NOMO-1 treated with DMSO at 0.1 percent for 48 hours (cell line): ENCODE data around the gene PCOLCE2.

Source experiments
- DNase-seq: peaks from one replicate; lab custom pipeline; 2025; ENCODE audit not compliant: unreplicated experiment; lab: John Stamatoyannopoulos, UW

PCOLCE2 gene

DNA sequence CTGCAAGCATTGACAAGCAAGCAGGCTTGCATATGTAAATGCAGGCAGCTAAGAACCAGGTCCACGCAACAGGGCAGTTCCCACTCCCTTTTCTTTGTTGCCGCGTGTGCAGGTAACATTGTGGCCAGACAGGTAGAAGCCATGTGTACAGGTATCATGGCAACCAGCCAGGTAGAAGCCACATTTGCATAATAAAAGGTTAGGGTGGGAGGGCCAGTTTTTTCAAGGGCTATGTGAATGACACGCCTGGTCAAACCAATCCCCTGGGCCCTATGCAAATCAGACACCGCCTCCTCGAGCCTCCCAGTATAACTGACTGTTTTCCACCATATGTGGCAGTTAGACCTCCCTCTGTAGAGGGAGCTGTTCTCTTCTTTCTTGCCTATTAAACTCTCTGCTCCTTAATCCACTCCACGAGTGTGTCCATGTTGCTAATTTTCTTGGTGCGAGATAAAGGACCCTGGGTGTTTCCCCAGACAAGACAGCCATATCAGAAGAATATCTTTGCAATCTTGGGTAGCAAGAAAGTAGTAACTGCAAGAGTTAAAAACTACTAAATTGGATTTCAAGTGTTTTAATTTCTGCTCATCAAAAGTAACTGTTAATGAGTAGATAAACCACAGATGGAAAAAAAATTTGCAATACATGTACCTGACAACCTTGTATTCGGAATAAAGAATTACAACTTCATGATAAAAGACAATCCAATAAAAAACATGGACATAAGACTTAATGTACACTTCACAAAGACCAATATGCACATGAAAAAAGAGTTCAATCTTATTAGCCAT lies 21.8 kb downstream of the PCOLCE2 start:
- DNase-seq, result no peak

DNA sequence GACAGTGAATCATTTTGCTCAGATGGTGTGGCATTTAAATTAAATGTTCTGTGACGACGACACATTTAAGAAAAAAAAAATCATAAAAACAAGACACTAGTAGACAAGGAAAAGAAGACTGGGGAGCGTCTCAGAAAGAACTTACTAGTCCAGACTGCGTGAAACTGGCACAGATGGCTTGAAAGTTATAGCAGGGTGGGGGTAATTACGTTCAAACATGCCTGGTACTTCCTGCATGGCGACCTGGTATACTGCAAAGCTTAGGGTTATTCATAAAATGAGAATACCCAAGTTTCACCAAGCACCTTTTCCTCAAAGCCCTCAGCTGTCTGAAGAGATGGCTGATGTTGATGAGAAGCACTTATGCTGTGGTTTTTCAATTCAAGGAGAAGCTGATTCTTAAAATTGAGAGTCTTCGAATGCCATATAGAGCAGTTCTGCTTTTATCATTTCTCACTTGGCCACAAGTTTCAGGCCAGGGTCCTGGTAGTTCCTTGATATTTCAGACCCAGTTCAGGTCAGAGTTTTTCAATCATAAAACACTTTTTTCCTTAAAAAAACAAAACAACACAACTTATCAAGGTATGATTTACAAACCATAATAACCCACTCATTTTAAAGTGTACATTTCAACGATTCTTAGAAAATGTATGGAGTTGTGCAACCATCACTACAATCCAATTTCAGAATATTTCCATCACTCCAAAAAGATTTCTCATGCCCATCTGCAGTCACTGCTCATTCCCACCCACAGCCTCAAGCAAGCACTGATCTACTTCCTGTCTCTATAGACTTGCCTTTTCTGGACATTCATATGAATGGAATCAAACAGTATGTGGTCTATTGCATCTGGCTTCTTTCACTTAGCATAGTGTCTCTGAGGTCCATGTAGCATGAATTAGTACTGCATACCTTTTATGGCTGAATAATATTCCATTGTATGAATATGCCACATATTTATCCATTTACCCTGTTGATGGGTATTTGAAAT lies 24.7 kb downstream of the PCOLCE2 start:
- peak; percentile 72 for DNase-seq

DNA sequence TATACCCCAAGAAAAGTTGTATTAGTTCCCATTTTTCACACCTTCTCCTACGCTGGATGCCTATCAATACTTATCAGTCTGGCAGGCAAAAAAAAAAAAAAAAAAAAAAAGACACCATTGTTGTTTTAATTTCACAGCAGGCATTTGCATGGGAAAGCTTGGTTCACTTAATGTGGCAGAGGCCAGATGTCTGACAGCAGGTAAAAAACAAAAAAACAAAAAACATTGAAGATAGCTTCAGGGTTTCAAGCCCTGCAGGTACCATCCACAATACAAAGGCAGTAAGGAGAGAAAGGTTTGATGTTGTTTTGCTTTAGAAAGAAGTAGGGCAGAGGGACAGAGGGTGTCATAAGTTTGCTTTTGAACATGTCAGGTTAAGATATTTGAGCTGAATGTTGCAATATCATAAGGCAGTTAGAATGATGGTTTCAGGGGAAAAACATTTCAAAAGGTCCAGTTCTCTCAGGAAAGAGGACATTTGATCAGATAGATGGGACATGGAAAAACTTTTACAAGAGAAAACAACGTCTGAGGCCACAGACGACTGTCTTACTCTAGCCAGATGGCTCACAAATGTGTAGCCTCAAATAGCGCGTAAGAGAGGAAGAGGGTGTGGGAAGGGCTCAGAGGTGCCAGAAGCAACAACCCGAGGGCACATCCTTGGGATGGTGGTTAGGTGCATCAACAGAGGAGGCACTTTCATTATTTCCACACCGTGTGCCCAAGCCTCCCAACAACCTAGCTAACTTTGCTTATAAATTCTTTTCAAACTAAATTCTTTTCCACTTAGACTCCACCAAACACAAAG lies 25.7 kb downstream of the PCOLCE2 start:
- DNase-seq, result peak; percentile 18

DNA sequence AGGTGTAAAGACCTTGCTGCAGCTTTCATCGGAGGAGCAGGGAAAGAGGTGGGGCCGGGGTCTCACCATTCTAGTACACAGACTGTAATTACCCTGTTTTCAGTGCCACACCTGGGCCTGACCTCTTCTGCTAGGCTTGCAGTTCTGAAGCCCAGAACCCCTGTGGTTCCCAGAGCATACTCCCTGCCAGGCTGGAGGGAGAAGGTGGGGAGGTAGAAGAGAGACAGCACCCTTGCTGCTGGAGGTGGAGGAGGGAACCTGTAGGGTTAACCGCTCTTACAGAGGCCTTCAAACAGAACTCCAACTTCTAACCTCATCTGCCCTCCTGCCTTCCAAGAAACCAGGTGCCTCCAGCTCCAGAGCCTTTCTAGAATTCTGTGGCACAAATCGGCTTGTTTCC lies 27.0 kb downstream of the PCOLCE2 start:
- no peak for DNase-seq

DNA sequence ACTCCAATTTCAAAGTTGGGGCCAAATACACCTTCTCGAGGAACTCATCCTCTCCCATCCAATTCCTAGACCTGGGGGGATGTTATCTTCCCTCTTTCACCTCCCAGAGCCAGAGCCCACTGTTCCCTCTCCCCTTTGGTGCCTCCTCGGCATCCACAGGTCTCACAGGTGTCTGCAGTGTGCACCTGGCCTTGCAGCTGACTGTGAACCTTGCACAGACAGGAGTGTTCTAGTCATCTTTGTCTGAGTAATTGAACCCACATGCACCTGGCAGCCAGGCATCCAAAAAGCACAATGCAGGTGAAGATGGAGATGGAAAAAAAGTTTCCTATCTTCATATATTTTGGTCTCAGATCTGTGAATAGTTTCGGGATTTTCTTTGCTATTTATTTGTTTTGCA lies 30.8 kb downstream of the PCOLCE2 start:
- no peak for DNase-seq

DNA sequence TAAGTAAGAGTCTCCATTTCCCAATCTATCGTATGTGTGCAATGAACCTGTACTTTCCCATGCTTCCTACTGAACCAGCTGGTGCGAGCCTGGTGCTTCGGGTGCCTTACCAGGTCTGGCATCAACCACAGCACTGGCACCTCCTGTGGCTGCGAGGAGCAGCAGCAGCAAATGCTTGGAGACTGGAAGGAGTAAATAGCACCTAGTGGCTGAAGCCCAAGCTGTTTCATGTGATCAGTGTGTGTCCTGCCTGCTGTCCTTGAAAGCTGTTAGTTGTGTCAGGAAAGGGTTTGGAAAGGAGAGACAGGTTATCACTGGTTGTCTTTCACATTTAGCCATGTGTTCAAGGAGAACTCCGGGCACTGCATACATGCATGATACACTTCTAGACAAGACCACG lies 31.8 kb downstream of the PCOLCE2 start:
- no peak for DNase-seq

DNA sequence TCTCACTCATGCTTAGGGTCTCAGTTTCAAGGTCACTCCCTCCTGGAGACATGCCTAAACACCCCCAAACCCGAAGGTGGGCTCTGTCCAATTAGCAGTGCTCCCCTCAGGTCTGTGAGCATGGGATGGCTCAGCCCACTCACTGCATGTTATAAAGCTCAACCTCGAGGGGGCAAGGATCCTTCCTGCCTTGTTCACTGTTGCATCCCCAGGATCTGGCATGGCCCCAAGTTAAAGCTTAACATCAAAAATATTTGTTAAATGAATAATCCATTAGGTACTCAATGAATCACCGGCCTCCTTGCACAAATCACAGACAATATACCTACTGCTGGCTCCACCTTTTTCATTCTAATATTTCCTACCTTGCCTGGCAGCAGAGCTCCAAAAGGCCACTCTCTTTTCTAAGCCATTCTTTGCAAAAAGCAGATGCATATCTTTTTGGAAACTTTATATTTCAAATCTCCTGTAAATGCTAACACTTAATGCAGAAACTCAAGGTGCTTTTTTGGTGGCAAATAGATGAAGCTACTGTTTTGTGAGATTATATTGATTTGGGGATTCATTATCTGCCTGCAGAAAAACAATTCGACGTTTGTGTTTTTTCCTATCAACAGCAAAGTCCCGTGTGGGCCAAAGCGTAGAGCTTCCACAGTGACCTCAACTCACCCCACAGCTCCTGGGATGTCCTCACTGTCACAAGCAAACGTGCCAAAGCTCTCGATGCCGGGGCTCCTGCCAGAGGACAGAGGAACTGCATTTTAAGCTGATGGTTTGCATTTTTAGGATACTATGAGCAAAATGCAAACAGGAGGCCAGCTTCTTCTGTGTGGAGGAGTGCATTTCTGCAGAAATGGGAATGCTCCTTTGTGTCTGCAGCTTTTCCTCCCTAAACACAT lies 35.4 kb downstream of the PCOLCE2 start:
- DNase-seq, result no peak

DNA sequence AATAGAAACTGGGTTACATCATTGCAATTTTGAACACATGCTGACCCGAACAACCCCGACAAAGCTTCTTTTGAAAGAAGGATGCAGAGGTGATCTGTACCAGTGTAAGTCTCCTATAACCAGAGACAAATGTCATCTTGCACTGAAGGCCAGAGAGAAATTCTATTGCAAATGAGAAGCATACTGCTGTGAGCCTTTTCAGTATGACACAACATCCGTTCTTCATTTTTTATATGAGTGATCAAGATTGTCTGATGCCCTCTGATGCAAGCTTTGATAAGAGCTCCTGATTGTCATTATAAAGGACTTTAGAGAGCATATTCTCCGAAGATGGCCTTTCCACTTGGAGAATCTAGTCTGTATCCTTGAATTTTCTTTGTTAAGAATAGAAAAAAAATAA lies 36.9 kb downstream of the PCOLCE2 start:
- peak; percentile 34 for DNase-seq

DNA sequence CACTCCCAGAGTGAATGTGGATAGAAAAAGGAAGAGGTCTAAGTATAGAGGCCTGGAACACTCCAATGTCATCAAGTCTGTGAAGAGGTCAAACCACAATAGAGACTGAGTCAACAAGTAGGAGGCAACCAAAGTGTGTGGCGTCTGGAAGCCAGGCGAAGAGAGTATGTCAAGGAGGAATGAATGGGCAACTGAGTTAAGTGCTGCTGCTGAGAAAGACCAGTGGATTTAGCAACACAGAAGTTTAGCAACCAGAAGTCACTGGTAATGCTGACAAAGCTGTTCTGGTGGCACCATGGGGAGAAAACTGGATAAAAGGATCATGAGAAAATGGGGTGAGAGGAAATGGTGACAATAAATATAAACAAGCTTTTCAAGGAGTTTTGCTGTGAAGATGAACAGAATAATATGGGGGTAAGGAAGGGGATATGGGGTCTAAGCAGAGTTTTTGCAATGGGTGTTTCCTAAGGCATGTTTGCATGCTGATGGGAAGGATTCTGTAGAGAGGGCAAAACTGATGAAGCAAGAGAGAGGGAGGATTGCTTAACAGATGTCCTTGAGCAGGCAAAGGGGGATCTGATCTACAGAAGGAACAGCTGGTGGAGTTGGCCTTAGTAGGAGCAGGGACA lies 38.4 kb downstream of the PCOLCE2 start:
- DNase-seq, result peak; percentile 98

DNA sequence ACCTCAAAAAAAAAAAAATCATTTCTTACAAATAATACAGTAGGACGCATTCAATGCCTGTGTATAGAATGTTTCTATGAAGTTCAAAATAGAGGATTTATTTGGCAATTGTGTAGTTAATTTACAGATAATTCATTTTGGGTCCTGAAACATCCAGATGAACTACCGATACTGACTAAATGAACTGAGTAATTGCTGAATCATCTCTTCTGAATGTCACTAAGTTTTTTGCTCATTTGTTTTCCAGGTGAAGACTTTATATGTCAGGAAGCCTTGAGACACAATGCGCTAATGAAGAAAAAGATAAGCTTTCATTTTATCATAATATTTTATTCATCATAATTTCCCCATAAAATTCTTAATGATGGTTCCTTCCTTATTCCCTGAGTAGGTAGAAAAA lies 39.7 kb downstream of the PCOLCE2 start:
- DNase-seq, result no peak

DNA sequence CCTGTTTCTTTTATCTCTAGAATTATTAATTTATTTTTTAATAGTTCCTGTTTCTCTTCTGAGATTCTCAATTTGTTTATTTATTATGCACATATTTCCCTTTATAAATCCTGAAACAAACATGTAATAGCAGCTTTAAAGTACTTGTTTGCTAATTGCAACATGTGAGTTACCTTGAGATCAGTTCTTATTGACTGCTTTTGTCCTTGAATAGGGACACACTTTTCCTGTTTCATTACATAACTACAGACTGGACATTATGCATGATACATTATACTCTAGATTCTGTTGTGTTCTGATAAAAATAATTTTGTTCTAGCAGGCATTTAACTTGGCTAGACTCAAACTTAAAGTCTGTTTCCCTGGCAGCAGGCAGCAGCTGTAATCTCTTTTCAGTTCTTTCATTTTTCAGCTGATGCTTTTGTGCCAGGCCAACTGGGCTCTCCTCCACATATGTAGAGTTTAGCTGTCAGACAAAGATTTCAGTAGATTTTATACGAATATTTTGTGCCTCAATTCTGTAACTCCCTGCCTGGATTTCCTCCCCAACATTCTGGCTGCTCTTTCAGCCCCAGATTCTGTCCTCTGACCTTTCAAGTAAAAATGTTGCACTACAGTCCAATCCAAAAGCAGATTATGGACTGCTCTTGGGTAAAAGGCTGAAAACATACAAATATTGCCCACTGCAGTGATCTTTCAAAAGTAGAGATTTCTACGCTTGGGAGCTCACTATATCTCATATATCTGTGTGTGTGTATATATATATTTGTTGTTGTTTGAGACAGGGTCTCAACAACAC lies 41.9 kb downstream of the PCOLCE2 start:
- DNase-seq, result no peak

DNA sequence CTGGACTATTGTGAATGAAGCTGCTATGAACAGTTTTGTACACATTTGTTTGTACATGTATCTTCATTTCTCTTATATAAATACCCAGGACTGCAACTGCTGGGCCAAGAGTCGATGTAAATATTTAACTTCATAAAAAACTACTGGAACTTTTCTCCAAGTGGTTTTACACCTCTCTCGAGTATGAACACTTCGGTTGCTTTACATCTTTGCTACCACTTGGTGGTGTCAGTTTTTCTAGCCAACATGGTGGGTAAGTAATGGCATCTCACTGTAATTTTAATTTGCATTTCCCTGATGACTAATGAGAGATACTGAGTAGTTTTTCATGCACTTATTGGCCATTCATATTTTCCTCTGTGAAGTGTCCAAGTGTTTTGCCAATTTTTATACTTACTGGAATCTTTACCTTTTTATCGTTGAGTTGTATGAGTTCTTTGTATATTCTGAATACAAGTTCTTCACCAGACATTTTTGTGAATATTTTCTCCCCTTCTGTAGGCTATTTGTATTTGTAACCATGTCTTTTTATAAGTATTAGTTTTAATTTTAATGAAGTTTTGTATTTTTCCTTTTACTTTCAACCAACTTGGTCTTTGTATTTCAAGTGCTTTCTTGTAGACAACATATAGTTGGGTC lies 44.4 kb downstream of the PCOLCE2 start:
- peak; percentile 38 for DNase-seq

DNA sequence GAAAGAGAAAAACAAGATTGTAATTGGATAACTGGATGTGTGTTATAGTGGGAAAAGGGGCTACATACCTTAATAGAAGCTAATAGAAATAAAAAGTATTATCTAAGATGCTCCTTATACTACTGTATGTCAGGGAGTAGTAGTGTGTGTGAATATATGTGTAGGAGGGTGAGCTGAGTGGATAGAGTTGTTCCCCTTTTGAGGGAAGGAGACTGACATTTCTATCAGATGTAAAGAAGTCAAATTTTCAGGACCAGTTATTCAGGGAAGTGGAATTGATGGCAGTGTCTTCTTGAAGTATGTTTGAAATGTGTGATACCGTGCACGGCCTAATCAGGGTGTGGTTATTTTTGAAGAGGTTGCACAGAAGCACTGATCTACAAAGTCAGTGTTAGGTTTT lies 49.1 kb downstream of the PCOLCE2 start:
- no peak for DNase-seq

DNA sequence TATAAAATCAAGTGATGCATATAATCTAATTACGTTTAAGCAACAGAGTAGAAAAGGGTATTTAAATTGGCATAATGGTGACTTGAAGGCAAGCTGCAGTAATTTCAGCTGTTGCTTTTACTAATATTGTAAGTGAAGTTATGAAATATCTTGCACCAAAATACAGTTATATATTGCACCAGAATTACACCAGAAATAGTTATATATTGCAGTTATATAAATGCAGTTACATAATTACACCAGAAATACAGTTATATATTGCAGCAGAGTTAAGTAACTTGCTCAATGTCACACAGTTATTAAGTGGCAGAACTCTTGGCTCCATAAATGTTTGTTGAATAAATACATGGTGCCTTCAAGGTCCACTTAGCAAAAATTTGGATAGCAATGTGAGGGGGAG lies 51.4 kb downstream of the PCOLCE2 start:
- peak; percentile 52 for DNase-seq

DNA sequence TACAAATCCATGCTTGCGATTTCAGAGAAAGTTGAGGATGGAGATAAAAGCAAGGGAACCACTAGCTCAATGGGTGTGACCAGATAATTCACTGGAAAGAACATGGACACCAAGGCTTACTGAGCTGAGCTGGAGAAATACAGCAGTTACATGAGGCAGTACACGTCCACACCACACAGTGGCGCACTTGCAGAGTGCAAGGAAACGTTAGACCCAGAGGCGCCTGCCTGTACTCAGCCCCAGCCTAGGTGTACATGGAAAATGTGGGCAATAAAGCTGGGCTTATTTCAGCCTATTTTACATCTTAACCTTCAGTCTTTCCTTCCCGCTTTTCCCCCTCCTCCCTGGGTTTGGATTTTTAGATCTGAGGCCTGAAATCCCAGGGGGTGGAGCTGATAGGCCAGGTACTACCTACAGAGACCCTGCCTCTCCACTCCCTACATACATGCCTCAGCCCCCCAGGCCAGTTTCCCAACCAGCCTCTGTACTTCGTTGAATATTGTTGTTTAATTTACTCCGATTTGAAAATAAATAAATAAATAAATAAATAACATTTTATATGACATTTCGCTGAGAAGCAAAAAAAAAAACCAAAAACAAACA lies 60.1 kb downstream of the PCOLCE2 start:
- DNase-seq, result peak; percentile 76

DNA sequence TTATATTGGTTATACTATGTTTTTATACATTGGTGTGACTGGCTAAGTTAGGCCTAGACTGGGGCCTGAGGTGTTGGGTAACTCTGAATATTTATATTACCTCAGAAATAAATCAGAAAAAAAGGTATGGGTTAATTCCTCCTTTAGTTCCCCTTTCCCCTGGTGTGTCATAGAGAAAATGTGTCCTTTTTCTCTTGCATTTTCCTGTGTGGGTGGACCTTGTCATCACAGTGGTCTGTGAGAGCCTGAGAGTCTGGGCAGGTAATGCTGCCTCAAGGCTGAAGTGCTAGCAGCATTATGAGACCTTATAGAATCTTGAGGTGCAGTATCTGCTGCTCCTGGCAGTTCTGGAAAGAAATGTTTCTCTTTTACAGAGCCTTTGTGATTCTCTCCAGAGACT lies 69.7 kb downstream of the PCOLCE2 start:
- peak; percentile 35 for DNase-seq

DNA sequence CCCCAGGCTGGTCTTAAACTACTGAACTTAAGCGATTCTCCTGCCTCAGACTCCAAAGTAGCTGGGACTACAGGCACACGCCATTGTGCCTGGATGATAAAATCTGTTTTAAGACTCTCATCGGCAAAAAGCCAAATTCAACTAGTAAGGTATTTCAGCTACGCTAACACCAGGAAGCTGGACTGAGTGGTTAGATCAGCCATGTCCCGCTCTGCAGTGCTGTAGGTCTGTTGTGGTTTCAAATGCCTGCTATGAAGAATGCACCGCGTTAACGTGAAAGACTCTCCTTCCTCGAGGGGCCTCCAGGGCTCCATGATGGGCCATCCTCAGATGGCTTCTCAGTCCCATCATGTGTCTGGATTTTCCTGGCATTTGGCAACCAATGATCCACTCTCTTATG lies 70.2 kb downstream of the PCOLCE2 start:
- no peak for DNase-seq

DNA sequence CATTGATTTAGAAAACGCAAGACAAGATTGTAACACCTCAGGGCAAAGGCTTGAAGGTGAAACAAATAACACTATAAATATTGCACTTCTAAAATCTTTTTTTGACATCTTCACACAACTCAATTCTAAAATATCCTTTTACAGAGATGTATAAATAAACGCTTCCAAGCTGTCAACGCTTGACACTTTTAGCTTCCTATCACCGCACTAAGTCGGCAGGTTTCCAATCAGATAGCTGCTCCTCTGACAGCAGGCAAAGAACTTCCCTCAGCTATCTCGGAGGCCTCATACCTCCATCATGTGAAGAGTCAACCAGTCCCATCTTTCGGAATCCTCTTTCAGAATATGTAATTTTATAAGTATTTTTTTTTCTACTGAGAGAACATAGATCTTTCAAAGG lies 71.0 kb downstream of the PCOLCE2 start:
- DNase-seq, result no peak
